HCT116 (cell line): ENCODE results near the gene PREB. TPM values are rescaled to one million over a fixed set of nuclear protein-coding genes. Genes with fewer than 3 reads are reported as not detected.

ENCODE experiments used
- ATAC-seq: fragments of 200-7000 bp; cut with Tn5 transposase; 2 replicates; pipeline ENCODE4 v1.9.1; 2020; ENCODE audit warnings: mild to moderate bottlenecking, moderate library complexity
- BruUV-seq: library from RNA; stranded (reverse); fragments of 400-500 nt; replicated peaks from 2 replicates; lab custom pipeline; 2021; lab: Mats Ljungman, UMichigan
- CTCF ChIA-PET: fragments of 300-600 bp; sonication (Branson Sonifier 250); formaldehyde crosslinking; loops from one replicate; lab custom pipeline; 2021; ENCODE audit warnings: antibody characterized with exemption; lab: Charles Lee
- POLR2A ChIA-PET: fragments of 300-600, 350-600 bp; sonication (Branson Sonifier 250); formaldehyde crosslinking; loops from one replicate; lab custom pipeline; 2021; ENCODE audit warnings: antibody characterized with exemption; lab: Charles Lee
- RAD21 ChIA-PET, 2 experiments: fragments of 300-600 bp; sonication (Branson Sonifier 250); formaldehyde crosslinking; loops; one replicate each; lab custom pipeline; 2023; ENCODE audit warnings: low total read pairs in 2 of 2; ENCODE audit not compliant: uncharacterized antibody in 2 of 2, unreplicated experiment in 2 of 2, low non-redundant PET in 1 of 2; lab: Charles Lee
- DNase-seq: peaks from one replicate; pipeline ENCODE4 v3.0.0-alpha.2; 2010; ENCODE audit warnings: low read depth, low spot score
- H2AFZ ChIP-seq: fragments of 200-600 bp; shearing (Covaris generic), sonication (generic); 2 replicates; pipeline ENCODE4 v1.6.1; 2017; ENCODE audit warnings: low read depth, mixed run types, mixed read lengths, antibody characterized with exemption, low read length; ENCODE audit not compliant: poor library complexity, severe bottlenecking
- H3K27ac ChIP-seq: 2 replicates; pipeline ENCODE4 v1.5.1; 2012; ENCODE audit warnings: low read depth, low read length
- H3K27me3 ChIP-seq: fragments of 200-600 bp; sonication (generic); 2 replicates; pipeline ENCODE4 v1.6.1; 2016; ENCODE audit warnings: mixed run types, low read length, mixed read lengths; ENCODE audit not compliant: insufficient read depth
- H3K36me3 ChIP-seq, 2 experiments: fragments of 200-500 bp in 1 of 2; fragments of 200-600 bp in 1 of 2; sonication (Bioruptor generic) in 1 of 2; sonication (generic) in 1 of 2; 2 replicates each; pipeline versions ENCODE4 v1.5.1 to v1.6.1; 2014 to 2016; ENCODE audit warnings: low read length in 2 of 2, inconsistent platforms in 1 of 2, mixed read lengths in 1 of 2, mixed run types in 1 of 2; ENCODE audit not compliant: insufficient read depth in 2 of 2, control insufficient read depth in 1 of 2
- H3K4me1 ChIP-seq, 2 experiments: fragments of 200-600 bp in 1 of 2; sonication (generic) in 1 of 2; 2 replicates each; pipeline versions ENCODE4 v1.5.1 to v1.6.1; 2012 to 2017; ENCODE audit warnings: low read length in 2 of 2, inconsistent platforms in 1 of 2, mild to moderate bottlenecking in 1 of 2, mixed read lengths in 1 of 2, mixed run types in 1 of 2, moderate library complexity in 1 of 2; ENCODE audit not compliant: insufficient read depth in 2 of 2, control insufficient read depth in 1 of 2
- H3K4me2 ChIP-seq: fragments of 200-600 bp; sonication (generic); 2 replicates; pipeline ENCODE4 v1.6.1; 2017; ENCODE audit warnings: mixed run types, low read length, mixed read lengths
- H3K4me3 ChIP-seq, 2 experiments: fragments of 200-600 bp in 1 of 2; sonication (generic) in 1 of 2; replicated peaks in 1 of 2; 2 replicates each; pipeline ENCODE4 v1.5.1; 2011 to 2016; ENCODE audit warnings: low read length in 2 of 2, control low read depth in 1 of 2, low read depth in 1 of 2, mild to moderate bottlenecking in 1 of 2, mixed read lengths in 1 of 2, mixed run types in 1 of 2
- H3K79me2 ChIP-seq: fragments of 200-600 bp; sonication (generic); 2 replicates; pipeline ENCODE4 v1.6.1; 2017; ENCODE audit warnings: mild to moderate bottlenecking, mixed run types, low read length, moderate library complexity, mixed read lengths; ENCODE audit not compliant: insufficient read depth
- H3K9ac ChIP-seq: fragments of 200-600 bp; sonication (generic); 2 replicates; pipeline ENCODE4 v1.6.1; 2016; ENCODE audit warnings: low read length, mixed read lengths
- H3K9me2 ChIP-seq: fragments of 200-600 bp; sonication (generic), shearing (Covaris generic); 2 replicates; pipeline ENCODE4 v1.6.1; 2017; ENCODE audit warnings: mixed run types, mild to moderate bottlenecking, moderate library complexity; ENCODE audit not compliant: insufficient read depth
- H3K9me3 ChIP-seq, 2 experiments: fragments of 200-500 bp in 1 of 2; fragments of 200-600 bp in 1 of 2; sonication (Bioruptor generic) in 1 of 2; sonication (generic) in 1 of 2; 2 replicates each; pipeline ENCODE4 v1.6.1; 2014 to 2017; ENCODE audit warnings: low read length in 2 of 2, mixed read lengths in 2 of 2, inconsistent platforms in 1 of 2, low read depth in 1 of 2, mild to moderate bottlenecking in 1 of 2, mixed run types in 1 of 2, moderate library complexity in 1 of 2; ENCODE audit not compliant: control insufficient read depth in 1 of 2, insufficient read depth in 1 of 2
- H4K20me1 ChIP-seq: fragments of 200-600 bp; sonication (generic), shearing (Covaris generic); 2 replicates; pipeline ENCODE4 v1.6.1; 2017; ENCODE audit warnings: mixed run types, mild to moderate bottlenecking, moderate library complexity; ENCODE audit not compliant: insufficient read depth
- EGR1 ChIP-seq: IDR thresholded peaks from 2 replicates; pipeline ENCODE4 v1.6.1; 2012; ENCODE audit warnings: low read depth
- POLR2A ChIP-seq: IDR thresholded peaks from 2 replicates; pipeline ENCODE4 v1.7.0; 2011; ENCODE audit warnings: borderline replicate concordance; ENCODE audit not compliant: insufficient read depth, insufficient read length; ENCODE audit errors: extremely low read depth
- SRF ChIP-seq: IDR thresholded peaks from 2 replicates; pipeline ENCODE4 v1.6.1; 2012; ENCODE audit warnings: low read depth
- intact Hi-C: fragments of 100-400 bp; cut with micrococcal nuclease; formaldehyde crosslinking; loops from 2 replicates; pipeline ENCODE4 v1.10.0; 2022
- total RNA-seq: library from RNA; stranded (reverse); gene quantifications from one replicate; pipeline ENCODE4 v1.2.1, GENCODE V29; 2021; ENCODE audit not compliant: unreplicated experiment
- TF ChIP-seq, protein P1 (sequence below): IDR thresholded peaks from 2 replicates; pipeline ENCODE4 v1.6.1; 2012
- TF ChIP-seq, protein P2 (sequence below): IDR thresholded peaks from 2 replicates; pipeline ENCODE4 v1.6.1; 2012

The PREB gene
- total RNA-seq, 1 experiment from 2014 or later, result 54.2 TPM

DNA sequence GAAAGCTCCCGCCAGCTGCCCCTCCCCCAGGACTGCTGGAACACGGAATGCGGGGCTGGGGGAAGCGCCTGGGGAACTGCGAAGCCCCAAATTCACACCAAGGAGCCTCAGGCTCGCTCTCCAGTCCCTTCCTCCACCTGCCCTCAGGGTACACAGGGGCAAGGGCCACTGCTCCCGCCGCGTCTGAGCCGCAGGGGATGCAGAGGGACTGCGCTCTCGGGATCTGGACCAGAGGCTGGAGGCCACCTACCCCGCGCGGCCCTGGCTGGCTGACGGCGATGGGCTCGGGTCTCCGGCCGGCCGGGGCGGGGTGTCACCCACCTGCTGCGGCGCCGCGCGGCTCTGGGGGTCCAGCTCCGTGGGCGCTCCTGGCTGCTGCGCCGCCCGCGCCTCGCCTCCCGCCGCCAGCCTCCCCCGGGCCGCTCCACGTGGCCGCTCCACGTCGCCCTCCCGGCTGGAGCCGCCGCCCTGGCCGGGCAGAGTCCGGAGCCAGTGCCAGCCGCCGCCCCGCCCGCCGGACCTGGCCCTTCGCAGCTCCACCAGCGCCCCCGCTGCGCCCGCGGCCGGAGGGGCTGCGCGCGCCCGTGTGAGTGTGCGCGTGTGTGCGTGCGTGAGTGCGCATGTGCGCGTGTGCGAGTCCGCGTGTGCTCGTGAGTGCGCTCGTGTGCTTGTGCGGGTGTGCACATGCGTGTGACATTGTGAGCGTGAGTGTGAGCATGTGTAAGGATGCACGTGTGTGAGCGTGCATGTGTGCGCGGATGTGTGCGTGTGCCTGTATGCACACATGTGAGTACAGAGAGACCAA is 15.7 kb downstream of the PREB start, which contains the start of gene CGREF1:
Gene CGREF1, minus strand, starts transcription at position 604 of the 805 bp plus-strand sequence. CDS start 14,762 bp downstream, outside the sequence.
- ChIA-PET CTCF (no interaction called here), RAD21 (no interaction called here), POLR2A (no interaction called here)
- no peak within 1 kb of the TSS for H2AFZ ChIP-seq
- peak within 1 kb of the TSS; percentile 56 for H3K9ac ChIP-seq
- no peaks in the 10 kb centered on the region for H3K9me3 ChIP-seq
- H3K9me2 ChIP-seq, result no peaks in the 10 kb centered on the region
- DNase-seq (no peak), ATAC-seq (peak; percentile 64)
- peak within 1 kb of the TSS; percentile 41; the same call in 1 of the 2 replicates for H3K27ac ChIP-seq
- H3K79me2 ChIP-seq, result no peaks in the 10 kb centered on the region
- no peaks in the 10 kb centered on the region for H3K36me3 ChIP-seq
- peak within 1 kb of the TSS; percentile 76 for H3K4me2 ChIP-seq
- no peak for TF ChIP-seq POLR2A
- TF ChIP-seq, protein P1, sequence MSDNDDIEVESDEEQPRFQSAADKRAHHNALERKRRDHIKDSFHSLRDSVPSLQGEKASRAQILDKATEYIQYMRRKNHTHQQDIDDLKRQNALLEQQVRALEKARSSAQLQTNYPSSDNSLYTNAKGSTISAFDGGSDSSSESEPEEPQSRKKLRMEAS, result peak; percentile 73
- no peaks in the 10 kb centered on the region for H4K20me1 ChIP-seq
- no TSS peak for BruUV-seq
- no peaks in the 10 kb centered on the region for H3K27me3 ChIP-seq
- peak within 1 kb of the TSS; percentile 40 to 53 for H3K4me3 ChIP-seq
- intact Hi-C loops, result no loop called here
- H3K4me1 ChIP-seq, result peaks cover 0 to 17% of the 10 kb centered on the region in 2 experiments; a peak in 3 of 4 replicates

DNA sequence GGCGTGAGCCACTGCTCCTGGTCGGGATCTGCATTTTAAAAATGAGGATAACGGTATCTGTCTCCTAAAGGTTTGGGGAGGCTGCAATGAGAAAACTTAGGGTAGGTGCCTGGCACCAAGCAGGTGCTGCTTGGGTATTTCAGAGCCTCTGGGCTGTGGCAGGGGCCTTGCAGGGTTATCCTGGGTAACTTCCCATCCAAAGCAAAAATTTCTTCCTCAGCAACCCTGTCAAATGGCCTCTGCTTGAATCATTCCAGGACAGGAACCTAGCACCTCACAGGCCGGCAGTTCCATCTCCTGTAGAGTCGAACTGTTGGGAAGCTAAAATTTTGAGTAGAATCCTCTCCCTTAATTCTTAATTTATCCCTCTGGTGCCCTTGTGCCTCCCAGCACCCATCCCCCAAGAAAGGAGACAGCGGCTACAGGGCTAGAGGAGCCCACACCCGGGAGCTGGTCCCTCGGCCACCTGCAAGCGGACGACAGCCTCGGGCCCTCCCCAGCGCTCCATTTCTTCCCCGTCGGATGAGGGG is 16.4 kb downstream of the PREB start:
- Histone ChIP-seq H3K27me3 (no peaks in the 10 kb centered on the region), H3K79me2 (no peaks in the 10 kb centered on the region), H4K20me1 (no peaks in the 10 kb centered on the region), H3K9me3 (no peaks in the 10 kb centered on the region), H3K4me3 (peak overlapping the region; percentile 40 to 53), H3K36me3 (no peaks in the 10 kb centered on the region), H3K9ac (peak overlapping the region; percentile 56), H2AFZ (no peak overlapping the region), H3K4me2 (peak overlapping the region; percentile 76), H3K4me1 (peaks cover 0 to 17% of the 10 kb centered on the region in 2 experiments; a peak in 3 of 4 replicates), H3K27ac (peak overlapping the region; percentile 41; the same call in 1 of the 2 replicates), H3K9me2 (no peaks in the 10 kb centered on the region)
- RAD21 ChIA-PET, result no interaction called here
- BruUV-seq, result no TSS peak
- ATAC-seq (peak; percentile 28), DNase-seq (no peak)
- intact Hi-C loops, result no loop called here
- POLR2A ChIA-PET, result no interaction called here
- CTCF ChIA-PET, result no interaction called here
- TF ChIP-seq SRF (no peak), EGR1 (no peak)
- TF ChIP-seq, protein P2, sequence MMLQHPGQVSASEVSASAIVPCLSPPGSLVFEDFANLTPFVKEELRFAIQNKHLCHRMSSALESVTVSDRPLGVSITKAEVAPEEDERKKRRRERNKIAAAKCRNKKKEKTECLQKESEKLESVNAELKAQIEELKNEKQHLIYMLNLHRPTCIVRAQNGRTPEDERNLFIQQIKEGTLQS, result no peak
